ENCODE results near the gene CCDC9B. TPM values are rescaled to one million over a fixed set of nuclear protein-coding genes. Genes with fewer than 3 reads are reported as not detected.

CCDC9B gene
- total RNA-seq, 1 donor from 2014 or later = 13.6 TPM

DNA sequence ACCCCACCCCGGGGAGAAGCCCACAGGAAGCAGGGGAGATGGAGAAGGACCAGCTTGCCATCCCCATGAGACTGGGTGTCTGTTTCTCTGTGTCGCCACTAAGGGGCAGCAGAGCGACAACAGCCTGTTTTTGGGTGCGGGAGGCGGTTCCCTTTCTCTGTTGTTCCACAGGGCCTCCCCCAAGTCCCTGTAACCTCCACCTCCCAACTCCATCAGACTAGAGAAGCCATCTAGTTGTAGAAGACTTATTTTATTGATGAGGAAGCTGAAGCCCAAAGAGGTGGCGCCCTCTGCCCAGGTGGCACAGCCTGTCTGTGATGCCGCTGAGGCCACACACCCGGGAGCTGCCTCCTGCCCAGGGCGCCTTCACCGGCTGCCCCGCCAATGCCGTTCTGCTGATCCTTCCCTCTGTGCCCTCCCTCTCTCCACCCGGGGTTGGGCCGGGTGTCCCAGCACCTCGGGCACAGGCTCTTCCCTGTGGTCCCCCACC, 3.9 kb upstream of the CCDC9B start:
- TF ChIP-seq, protein P1, sequence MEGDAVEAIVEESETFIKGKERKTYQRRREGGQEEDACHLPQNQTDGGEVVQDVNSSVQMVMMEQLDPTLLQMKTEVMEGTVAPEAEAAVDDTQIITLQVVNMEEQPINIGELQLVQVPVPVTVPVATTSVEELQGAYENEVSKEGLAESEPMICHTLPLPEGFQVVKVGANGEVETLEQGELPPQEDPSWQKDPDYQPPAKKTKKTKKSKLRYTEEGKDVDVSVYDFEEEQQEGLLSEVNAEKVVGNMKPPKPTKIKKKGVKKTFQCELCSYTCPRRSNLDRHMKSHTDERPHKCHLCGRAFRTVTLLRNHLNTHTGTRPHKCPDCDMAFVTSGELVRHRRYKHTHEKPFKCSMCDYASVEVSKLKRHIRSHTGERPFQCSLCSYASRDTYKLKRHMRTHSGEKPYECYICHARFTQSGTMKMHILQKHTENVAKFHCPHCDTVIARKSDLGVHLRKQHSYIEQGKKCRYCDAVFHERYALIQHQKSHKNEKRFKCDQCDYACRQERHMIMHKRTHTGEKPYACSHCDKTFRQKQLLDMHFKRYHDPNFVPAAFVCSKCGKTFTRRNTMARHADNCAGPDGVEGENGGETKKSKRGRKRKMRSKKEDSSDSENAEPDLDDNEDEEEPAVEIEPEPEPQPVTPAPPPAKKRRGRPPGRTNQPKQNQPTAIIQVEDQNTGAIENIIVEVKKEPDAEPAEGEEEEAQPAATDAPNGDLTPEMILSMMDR (IDR thresholded peaks at IDR 0.05; ENCODE audit: insufficient read depth, low read length, poor library complexity, severe bottlenecking) = peak; percentile 78
- no peaks in the 10 kb centered on the region for H3K36me3 ChIP-seq (ENCODE audit: control insufficient read depth, insufficient read depth, low read length)
- DNase-seq (ENCODE audit: low read depth) = no peak

GRCh38 chr15:40344217-40344616, 3.5 kb upstream of the CCDC9B start:
- H3K4me3 ChIP-seq (ENCODE audit: low read depth, low read length) = no peak overlapping the region
- DNase-seq (ENCODE audit: low read depth) = no peak
- no peaks in the 10 kb centered on the region for H3K27me3 ChIP-seq (ENCODE audit: control insufficient read depth, insufficient read depth, low read length)
- TF ChIP-seq, protein P1 (IDR thresholded peaks at IDR 0.05; ENCODE audit: insufficient read depth, low read length, poor library complexity, severe bottlenecking) = no peak
- no peaks in the 10 kb centered on the region for H3K36me3 ChIP-seq (ENCODE audit: control insufficient read depth, insufficient read depth, low read length)

More for the DNA sequence above, 3.9 kb upstream of the CCDC9B start:
- no peaks in the 10 kb centered on the region for H3K27me3 ChIP-seq (ENCODE audit: control insufficient read depth, insufficient read depth, low read length)
- H3K4me3 ChIP-seq (ENCODE audit: low read depth, low read length) = no peak overlapping the region

- Histone ChIP-seq H3K27me3 (ENCODE audit: control insufficient read depth, insufficient read depth, low read length) (no peaks in the 10 kb centered on the region), H3K4me3 (ENCODE audit: low read depth, low read length) (no peak overlapping the region), H3K36me3 (ENCODE audit: control insufficient read depth, insufficient read depth, low read length) (no peaks in the 10 kb centered on the region)
- no peak for DNase-seq (ENCODE audit: low read depth)
- TF ChIP-seq, protein P1 (IDR thresholded peaks at IDR 0.05; ENCODE audit: insufficient read depth, low read length, poor library complexity, severe bottlenecking) = no peak
Observed at GRCh38 chr15:40343512-40343911, 2.8 kb upstream of the CCDC9B start.

GRCh38 chr15:40342416-40343320, 1.9 kb upstream of the CCDC9B start:
- no peak for DNase-seq (ENCODE audit: low read depth)
- TF ChIP-seq, protein P1 (IDR thresholded peaks at IDR 0.05; ENCODE audit: insufficient read depth, low read length, poor library complexity, severe bottlenecking) = no peak
- no peak overlapping the region for H3K4me3 ChIP-seq (ENCODE audit: low read depth, low read length)
- no peaks in the 10 kb centered on the region for H3K27me3 ChIP-seq (ENCODE audit: control insufficient read depth, insufficient read depth, low read length)
- no peaks in the 10 kb centered on the region for H3K36me3 ChIP-seq (ENCODE audit: control insufficient read depth, insufficient read depth, low read length)

DNA sequence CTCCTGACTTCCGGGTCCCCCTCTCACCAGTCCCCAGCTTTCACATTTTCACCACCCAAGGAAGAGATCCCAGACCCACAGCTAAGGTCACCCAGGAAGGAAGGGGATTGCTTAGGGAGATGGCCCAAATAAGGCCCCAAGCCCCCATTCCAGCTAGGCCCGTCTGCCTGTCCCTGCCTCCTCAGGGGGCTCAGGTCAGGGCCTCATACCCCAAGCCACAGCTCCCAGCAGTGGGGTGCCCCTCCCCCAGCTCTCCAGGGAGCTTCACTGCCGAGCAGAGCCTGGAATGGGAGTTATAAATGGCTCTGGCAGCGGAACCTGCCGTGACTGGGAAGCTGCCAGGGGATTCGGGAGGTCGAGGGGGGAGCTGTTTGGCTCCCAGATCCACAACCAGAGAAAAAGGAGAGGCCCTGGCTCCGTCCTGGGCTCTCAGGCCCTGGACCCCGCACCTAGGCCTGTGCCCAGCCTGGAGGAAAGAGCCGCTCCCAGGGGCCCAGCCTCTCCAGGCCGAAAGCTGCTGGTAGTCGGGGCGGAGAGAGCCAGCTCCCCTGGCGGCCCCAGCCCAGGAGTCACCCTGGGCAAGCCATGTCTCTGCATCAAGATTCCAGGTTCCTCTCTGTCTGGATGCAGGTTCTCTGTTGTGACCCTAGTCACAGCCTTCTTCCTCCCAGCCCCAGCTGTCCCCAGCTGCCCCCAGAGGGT, 550 bp downstream of the CCDC9B start:
- H3K27me3 ChIP-seq (ENCODE audit: control insufficient read depth, insufficient read depth, low read length) = no peaks in the 10 kb centered on the region
- H3K4me3 ChIP-seq (ENCODE audit: low read depth, low read length) = peak overlapping the region; percentile 46
- no peak for DNase-seq (ENCODE audit: low read depth)
- TF ChIP-seq, protein P1 (IDR thresholded peaks at IDR 0.05; ENCODE audit: insufficient read depth, low read length, poor library complexity, severe bottlenecking) = no peak
- peaks cover 3% of the 10 kb centered on the region for H3K36me3 ChIP-seq (ENCODE audit: control insufficient read depth, insufficient read depth, low read length)

All from kidney epithelial cell (primary cell).